ENCODE data around the gene TSPAN18.

Gene TSPAN18

DNA sequence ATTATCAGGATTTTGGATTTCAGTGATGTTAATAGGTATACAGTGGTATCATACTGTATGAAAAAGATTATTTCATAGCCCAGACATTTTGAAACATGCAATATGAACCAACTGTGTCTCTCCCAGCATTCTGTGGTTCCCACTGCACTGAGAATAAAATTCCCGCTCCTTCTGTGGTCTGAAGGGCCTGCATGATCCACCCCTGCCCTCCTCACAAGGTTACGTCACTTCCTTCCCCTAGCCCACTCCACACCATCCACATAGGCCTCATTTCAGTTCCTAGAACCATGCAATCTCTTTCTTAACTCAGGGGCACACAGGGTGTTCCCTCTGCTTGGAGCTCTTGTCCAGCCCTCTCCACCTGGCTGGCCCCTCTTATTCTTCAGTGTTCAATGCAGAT, 103.1 kb downstream of the TSPAN18 start:
- no peak for DNase-seq

DNA sequence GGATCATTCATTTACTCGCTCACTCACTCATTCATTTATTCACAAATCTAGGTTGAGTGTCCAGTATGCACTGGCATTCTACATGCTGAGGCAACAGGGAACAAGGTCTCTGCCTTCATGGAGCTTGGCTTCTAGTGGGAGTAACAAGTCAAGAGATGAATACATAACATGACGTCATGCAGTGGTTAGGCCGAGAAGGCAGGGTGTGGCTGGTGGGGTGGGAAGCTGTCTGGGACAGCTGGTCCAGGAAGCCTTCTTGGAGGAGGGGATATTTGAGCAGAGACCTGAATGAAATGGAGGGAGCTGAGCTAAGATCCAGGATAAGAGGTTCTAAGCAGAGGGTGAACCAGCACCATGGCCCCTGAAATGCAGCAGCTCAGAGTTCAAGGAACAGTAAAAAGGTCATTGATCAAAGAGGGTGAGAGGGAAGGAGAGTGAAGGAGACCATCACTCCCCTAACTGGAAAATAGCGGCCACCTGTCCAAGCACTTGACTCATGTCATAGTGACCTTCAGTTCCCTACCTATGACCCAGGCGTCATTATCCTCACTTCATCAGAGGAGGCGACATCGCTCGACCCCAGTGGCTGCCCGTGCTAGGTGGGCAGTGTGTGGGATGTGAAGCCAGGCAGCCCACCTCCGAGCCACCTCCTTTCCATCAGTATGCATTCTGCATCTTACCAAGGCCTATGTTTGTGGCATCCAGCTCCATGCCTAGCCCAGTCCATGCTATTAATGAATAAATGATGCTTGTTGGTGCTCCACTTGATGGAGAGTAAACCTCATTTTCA, 105.0 kb downstream of the TSPAN18 start:
- DNase-seq: no peak

DNA sequence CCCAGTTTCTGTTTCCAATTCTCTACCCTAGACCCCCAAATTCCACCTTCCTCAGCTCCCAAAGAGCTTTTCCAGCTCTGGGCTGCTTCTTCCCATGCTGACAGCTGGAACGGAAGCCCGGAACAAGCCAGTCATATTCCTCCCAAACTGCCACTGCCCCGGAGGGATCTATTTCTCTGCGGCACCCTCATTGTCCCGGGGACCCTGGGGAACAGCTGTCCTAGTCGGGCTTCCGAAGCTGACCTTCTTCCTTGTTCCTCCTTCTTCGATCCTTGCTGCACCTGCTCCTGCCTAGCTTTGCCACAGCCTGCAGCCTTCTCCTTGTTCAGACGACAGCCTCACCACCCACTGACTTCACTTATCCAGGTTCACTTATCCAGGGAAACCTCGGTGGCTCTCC, 105.7 kb downstream of the TSPAN18 start:
- DNase-seq: no peak

DNA sequence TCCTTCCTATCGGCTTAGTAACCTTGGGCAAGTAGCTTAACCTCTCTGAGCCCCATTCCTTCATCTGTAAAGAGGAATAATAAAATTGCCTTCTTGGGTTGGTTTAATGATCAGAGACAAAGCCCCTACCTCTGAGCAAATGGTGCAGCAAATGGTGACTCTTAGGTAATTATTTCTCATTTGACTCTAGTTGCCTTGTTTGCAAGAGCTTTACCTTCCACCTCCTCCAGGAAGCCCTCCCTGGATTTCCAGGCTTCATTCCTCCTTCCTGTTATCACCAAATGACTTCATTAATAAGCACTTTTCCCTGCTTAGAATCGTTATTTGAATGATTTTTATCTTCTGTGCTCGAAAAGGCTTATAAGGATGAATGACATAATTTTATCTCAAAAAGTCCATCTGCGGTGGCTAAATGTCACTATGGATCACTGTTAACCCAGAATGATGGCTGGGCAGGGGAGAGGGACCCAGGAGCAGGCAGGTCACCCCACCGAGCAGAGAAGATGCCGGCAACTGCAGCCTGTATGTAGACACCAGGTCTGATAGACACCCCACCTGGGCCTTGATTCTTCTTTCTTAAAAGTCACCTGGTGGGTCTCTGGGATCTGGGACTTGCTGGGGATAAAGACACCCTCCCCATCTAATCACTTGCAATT, 106.6 kb downstream of the TSPAN18 start:
- DNase-seq: no peak

DNA sequence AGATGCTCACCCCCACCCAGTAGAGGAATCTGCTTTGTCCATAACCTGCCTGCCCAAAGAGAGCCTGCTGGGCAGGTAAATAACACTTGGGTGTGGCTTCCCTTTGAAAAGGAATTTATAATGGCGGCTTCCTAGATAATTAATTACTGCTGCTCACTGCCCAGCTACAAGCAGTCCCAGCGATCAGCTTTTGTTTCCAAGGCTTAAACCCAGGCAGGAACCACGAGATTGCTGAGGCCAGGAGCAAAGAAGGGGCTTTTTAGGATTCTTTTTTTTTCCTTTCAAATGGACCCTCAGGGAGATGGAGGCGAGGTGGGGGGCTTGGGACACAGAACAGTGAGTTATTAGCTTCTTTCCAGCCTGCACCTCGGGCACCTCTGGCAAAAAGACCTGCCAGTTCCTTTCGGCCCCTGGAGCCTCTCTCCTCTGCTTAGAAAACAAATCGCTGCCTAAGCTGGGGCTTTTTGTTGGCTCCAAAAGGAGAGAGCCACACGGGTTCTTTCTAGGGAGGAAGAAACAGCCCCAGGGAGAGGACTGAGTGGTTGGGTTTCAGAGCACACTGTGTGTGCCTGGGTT, 107.2 kb downstream of the TSPAN18 start:
- no peak for DNase-seq

DNA sequence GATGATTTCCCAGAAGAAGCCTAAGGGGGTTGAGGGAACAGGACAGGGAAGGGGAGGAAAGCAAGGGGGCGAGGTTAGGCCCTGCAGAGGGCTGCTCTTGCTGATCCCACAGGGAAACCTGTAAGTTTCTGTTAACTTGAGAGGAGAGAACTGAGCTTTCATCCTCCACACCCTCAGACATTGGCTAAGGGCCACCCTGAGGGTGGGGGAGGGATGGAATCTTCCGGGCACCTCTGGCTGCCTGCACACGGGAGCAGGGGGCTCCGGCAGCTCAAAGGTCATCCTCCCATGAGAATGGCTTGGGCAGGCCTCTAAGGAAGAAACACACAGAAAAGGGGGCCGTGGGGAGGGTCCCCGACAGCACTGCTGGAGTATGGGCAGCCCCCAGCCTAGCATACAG, 108.1 kb downstream of the TSPAN18 start:
- DNase-seq: no peak

DNA sequence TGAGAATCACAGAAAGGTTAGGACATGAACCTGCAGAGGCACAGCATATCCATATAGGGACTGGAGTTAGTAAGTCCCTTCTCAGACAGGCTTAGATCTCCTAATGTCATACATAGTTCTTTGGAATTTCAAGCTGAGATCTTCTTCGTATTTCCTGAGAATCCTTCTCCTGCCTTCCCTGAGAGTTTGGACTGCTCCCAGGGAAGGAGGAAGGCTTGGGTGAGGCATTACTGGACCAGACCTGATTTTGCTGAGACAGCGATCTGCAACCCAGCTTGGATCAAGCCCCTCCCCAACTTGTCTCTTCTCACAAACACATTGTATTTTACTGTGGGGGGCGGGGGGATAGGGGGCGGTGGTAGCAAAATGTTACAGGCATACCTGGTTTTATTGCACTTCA, 108.5 kb downstream of the TSPAN18 start:
- no peak for DNase-seq

DNA sequence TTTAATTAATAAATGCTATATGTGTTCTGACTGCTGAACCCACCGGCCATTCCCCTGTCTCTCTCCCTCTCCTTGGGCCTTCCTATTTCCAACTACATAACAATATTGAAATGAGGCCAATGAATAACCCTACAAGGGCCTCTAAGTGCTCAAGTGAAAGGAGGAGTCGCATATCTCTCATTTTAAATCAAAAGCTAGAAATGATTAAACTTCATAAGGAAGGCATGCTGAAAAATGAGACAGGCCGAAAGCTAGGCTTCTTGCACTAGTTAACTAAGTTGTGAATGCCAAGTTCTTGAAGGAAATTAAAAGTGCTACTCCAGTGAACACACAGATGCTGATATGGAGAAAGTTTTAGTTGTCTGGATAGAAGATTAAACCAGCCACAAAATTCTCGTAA, 109.2 kb downstream of the TSPAN18 start:
- DNase-seq: no peak

DNA sequence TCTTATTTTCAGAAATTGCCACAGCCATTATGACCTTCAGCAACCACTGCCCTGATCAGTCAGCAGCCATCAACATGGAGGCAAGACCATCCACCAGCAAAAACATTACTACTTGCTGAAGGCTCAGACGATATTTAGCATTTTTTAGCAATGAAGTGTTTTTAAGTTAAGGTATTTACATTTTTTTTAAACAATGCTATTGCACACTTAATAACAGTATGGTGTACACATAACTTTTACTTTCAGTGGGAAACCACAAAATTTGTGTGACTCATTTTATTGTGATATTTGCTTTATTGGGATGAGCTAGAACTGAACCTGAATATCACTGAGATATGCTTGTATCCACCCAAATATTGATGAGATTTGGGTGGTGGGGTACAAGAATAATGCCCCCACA, 110.9 kb downstream of the TSPAN18 start:
- DNase-seq: no peak

DNA sequence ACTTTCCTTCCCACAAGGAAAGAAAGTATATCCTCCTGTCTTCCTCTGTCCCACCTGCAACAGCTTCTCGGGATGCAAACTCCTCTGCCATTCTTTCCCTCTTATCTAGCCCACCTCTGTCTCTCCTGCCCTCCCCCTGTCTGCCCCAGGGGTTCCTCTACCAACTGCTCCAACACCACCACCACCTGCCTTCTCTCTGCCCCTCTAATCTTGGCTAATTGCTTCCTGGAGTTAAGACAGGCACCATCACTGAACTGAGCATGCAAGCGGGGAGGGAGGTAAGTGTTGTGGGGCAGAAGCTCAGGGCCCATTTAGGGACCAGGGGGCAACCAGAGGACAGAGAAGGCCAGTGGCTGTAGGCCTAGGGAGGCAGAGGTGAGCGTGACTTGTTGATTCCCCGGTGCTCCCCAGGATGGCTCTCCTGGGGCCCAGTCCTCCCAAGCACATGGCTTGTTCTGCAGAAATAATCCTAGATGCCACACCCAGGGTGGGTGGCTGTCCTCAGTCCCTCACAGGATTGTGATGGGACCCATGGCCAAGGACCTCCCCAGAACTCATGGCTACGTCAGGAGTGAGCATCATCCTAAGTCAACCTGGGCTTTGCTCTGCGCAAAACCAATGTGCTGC, 112.8 kb downstream of the TSPAN18 start:
- DNase-seq: no peak

DNA sequence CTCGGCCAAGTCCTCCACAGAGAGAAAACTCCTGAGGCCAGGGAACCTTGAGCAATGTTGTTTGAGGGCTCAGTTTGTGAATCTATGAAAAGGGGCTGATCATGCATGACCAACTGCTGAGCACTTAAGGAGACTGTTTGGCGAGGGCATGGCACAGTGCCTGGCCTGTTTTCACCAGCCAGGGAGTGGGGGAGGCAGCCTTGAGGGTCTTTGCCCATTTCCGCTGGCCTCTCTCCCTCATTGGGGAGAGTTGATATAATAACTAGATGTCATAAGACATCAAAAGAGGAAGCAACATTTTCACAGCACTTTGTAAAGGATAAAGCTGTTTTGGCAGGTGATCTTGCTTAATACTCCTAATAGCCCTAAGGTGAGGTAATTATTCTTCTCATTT, 113.3 kb downstream of the TSPAN18 start:
- DNase-seq: no peak

DNA sequence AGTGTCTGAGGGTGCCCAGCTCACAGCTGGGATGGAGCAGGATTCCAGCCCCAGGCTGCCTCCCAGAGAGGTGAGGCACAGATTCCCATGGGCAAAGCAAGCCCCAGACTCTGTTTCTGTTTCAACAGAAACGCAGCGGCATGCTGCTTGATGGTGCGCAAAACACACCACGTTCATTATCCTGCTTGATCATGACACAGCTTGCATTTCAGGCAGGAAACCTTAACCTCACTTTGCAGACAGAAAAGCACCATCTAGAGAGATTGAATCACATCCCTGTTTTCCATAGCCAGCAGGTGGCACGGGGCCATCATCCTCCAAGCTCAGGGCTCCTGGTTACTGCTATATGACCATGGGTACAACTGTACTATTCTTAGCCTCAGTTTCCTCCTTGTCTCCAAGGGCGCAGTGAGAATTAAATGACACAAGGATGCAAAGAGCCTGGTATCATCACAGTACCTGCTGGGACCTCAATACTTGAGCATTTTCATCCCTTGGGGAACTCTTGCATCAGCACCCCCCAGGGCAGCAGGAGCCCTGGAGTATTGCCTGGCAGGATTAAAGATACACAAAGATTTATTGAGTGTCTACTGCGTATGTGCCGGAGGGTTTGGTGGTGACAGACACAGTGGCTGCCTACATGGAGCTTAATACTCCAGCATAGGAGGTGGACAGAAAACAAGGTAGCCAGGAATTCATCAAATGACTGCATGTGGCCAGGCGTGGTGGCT, 113.9 kb downstream of the TSPAN18 start:
- DNase-seq: no peak

DNA sequence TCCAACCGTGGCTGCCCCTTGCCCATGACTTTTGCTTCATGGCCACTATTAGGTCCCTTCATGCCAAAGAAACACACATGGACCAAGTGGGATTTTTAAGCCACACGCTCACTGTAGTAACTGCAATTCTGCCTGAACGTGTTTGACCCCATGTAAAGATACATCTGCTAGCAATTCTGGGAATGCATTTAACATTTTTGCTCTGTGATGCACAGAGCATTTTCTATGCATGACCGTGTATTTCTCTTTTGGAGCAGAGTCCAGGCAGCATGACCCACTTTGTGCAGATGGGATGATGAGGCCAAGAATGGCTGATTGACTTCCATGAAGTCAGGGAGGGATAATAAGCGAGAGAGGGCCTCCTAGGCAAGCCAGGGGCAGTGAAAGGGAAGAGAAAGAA, 115.5 kb downstream of the TSPAN18 start:
- no peak for DNase-seq

DNA sequence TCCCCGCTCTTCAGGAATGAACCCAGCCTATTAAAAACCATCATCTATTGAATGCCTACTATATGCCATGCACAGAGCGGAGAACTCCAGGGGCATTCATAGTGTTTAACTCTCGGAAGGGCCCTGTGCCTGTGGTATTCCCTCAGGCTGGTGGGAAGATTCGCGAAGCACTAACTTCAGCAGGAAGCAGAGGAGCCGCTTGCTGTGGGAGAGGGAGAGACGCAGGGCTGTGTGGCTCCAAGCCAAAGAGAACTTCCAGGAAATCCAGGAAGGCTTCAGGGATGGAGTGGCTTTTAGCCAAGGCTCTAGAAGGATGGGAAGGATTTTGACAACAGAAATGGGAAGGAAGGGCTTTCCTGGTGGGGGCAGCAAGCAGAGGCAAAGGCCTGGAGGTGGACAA, 120.1 kb downstream of the TSPAN18 start:
- DNase-seq: no peak

DNA sequence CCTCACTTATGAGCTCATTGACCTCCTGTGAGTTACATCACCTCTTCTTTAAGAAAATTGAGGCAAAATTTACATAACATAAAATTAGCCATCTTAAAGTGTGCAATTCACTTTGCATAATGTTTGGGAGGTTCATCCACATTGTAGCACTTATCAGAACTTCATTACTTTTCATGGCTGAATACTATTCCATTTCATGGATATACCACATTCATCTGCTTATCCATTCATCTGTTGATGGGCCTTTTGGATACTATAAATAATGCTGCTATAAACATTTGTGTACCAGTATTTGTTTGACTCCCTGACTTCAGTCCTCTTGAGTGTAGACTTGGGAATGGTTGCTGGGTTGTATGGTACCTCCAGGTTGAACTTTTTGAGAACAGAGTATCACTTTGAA, 120.6 kb downstream of the TSPAN18 start:
- no peak for DNase-seq

DNA sequence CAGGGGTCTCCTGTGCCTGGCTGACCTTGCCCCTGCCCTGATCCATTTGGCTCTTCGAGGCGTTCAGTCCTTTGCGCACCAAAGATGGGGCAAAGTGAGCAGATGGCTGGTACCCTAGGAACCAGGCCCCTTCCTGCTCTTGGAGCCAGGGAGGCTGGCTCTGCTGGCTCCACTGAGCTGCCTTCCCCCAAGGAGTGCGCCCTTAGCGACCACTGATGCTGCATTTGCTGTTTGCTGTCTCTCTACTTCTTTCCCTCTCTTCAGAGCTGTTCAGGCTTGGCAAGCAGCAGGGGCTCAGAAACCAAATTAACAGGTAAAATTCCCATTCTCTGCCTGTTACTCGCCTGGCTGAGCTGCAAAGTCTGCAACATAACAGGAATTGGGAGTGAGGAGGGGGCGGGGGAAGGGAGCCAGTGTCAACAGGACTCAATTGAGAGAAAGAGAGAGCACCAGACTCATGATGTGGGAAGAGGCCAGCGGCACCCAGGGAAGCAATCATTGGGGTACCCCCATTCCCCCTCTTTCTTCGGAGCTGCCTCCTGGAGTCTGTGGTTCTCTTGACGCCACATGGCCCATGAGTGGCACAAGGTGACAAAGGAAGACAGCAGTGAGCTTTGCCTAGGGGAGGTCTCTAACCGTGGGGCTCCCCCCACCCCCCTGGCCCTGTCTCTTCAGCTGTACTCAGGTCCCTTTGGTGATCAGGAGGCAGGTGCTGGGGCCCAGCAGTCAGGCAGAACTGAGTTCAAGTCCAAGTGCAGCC, 121.6 kb downstream of the TSPAN18 start:
- no peak for DNase-seq

DNA sequence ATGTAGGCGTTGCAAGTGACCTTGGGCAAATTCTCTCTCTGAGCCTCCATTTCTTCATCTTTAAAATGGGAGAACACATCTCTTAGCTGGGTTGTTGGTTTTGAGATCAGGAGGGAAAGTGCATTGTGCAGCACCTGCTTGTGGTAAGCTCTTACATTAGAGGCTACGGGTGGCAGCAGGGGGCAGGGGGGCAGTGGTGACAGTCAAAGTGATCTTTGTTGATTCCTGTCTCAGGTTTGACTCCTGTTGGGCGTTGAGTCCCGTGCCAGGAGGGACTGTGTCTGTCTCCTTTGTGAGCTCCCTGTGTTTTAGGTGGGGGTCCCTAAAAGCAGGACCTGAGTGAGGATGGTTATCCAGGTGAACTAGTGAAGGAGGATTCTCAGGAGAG, 122.2 kb downstream of the TSPAN18 start:
- no peak for DNase-seq

DNA sequence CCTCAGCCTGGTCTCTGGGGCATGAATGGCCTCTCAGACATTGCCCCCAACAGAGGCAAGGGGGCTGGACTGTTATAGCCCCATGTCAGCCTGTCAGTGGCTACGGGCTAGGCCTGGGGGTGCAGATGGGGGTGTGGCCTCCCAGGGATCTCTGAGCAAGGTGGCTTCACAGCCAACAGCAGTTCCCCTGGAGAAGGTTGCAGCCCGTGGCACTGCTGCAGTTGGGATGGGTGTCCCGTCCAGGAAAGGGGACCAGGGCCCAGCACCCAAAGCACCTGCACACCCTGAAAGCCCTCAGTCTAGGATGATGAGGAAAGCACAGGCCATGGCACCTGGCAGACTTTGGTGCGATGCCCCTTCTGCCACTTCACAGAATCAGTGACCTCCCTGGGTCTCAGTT, 122.7 kb downstream of the TSPAN18 start:
- no peak for DNase-seq

DNA sequence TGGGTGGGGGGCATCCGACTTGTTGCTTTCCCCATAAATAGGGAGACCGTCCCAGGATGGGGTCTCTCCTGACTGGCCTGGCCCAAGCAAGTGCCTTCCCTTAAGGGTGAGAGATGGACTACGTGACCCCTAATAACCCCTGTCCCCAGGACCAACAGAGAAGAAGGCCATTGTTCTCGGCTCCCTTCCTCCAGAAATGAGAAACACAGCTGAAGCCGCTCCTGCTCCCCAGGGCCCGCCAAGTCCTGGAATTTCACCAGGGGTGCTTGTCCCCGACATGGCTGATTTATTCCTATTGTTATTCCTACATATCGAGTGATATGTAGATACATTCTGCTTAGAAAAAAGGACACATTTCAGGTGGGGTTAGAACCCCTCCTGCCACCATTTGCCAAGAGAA, 123.2 kb downstream of the TSPAN18 start:
- no peak for DNase-seq

DNA sequence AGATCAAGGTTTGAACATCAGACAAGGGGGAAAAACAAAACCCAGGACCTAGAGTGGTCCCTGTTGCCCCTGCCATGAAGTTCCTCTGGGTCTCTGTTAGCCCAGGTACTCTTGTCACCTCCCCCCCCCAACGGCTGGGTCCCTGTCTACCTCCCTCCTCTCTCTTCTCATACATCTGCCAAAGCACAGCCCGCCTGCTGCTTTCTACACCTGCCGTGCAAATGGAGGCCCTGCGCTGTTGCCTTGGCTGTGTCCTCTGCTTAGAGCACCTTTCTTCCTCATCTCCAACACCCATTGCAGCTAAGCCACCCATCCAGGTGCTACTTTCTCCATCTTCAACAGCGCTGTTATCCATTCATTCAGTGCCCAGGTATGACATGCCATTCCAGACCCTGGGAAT, 124.7 kb downstream of the TSPAN18 start:
- no peak for DNase-seq

DNA sequence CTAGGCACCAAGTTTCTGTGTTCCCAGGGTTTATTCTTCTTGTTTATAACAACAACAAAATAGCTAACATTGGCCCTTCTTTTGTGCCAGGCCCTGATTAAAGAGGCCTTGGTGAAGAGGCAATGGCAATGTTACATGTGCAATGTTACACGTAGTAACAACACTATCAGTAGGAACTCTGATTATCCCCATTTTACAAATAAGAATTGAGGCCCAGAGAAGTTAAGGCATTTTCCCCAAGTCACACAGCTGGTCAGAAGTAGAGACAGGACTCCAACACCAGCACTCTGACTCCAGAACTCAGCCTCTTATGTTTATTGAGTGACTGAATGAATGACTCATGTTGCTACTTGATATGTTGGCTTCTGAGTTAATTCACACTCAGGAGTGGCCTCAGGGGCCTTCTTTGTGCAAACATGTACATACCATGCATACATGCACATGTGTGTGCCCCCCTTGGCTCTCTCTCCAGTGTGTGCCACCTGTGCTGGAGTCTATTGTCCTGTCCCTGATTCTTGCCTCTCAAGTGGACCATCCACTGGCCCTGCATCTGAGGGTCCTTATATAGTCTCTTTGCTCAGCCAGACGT, 125.5 kb downstream of the TSPAN18 start:
- no peak for DNase-seq

DNA sequence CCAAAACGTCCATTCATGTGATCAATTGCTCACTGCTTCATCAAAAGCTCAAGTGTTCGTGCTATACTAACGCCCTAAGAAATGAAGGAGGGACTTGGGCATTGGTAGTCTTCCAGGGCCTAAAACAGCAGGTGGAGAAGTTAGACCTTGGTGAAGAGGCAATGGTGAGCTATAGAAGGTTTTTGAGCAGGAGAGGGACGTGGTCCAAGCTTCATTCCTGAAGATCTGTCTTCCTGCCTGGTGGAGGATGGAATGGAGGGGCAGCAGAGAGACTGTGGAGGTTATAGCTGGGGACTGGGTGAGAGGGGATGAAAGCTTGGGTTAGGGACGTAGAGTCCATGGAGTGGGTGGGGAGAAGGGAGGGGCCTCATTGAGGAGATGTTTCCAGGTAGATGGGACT, 126.2 kb downstream of the TSPAN18 start:
- no peak for DNase-seq
